ENCODE data around the gene FER.
"Not testable (repeated sequence)": the region's sequence is repeated elsewhere in the genome, so short reads cannot be mapped to it uniquely, and the experiment has no call there.

FER gene

GRCh38 chr5:109049565-109049964 lies 301.9 kb downstream of the FER start:
- DNase-seq: no peak

- DNase-seq: not testable (repeated sequence)
Observed at GRCh38 chr5:109050321-109050720, 302.6 kb downstream of the FER start.

- not testable (repeated sequence) for DNase-seq
Observed at GRCh38 chr5:109052216-109052615, 304.5 kb downstream of the FER start.

GRCh38 chr5:109053995-109054417 lies 306.3 kb downstream of the FER start:
- DNase-seq: no peak

DNA sequence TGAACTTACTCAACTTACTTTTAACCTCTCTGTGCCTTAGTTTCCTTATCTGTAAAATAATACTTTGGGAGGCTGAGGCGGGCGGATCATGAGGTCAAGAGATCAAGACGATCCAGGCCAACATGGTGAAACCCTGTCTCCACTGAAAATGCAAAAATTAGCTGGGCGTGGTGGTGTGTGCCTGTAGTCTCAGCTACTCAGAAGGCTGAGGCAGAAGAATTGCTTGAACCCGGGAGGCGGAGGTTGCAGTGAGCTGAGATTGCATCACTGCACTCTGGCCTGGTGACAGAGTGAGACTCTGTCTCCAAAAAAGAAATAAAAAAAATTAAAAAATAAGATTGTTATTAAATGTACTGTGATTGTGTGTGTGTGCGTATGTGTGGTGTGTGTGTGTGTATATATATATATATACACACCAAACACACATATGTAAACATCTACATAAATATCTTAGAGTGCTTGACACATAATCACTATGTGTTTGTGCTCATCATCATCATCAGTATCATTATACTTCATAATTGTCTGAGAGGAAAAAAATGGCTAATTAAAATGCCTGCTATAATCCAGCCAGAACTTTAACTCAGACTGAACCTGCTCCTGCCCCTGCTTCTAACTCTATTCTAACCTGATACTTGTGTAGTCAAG lies 312.8 kb downstream of the FER start:
- no peak for DNase-seq

GRCh38 chr5:109062664-109063063 lies 315.0 kb downstream of the FER start:
- no peak for DNase-seq

DNA sequence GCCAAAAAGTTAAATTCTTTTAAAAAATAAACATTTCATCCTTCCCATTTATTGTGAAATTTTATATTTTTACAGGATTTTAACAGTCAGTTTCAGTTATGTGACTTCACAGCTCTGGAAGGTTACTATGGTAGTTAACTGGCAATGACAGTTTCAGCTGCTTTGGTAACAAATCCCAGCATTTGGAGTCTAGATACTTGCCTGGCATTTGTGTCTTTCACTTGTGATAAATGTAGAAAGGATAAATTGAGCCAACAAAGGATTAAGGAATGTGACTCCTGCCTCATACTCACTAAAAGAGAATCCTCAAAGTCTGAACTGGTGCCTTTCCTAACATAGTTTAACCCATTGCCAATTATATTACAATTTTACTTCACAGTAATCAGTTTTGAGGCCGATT lies 315.5 kb downstream of the FER start:
- DNase-seq: no peak

- DNase-seq: no peak
Observed at GRCh38 chr5:109076741-109077140, 329.0 kb downstream of the FER start.

GRCh38 chr5:109078448-109078847 lies 330.8 kb downstream of the FER start:
- DNase-seq: no peak

DNA sequence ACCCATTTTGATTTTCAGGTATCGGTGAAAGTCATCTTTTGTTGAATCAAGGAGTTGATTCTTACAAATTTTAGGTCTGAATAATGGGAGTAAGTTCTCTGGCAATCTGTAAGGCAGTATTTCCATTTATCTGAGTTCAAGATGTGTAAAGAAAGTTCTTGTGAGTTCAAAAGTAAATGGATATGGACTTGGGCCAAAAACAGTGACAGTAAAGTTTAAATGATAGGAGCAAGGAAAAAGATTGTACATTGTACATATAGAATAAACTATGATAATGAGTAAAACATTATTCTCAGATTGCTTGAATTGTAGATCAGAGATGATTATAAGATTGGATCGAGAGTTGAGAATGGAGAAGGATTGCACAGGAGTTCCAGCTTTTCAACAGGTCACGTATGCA lies 332.8 kb downstream of the FER start:
- DNase-seq: no peak

DNA sequence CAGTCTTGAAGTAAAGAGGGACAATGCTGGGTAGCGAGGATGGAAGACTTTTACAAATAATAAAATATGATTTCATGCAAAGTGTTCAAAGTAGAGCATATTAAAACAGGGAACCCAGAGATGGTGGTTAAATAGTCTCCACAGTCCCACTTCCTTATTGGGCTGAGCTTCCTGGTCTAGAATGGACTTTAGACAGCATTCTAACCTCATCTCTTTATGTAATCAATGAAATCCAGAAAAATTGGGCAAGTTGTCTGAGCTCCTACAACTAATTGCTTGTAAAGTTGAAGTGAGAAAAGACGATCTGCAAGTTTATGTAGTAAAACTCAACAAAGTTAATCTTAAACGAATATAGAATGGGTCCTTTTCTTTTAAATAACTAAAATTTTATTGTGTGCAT lies 333.2 kb downstream of the FER start:
- no peak for DNase-seq

GRCh38 chr5:109083937-109084336 lies 336.2 kb downstream of the FER start:
- DNase-seq: no peak

GRCh38 chr5:109089191-109089590 lies 341.5 kb downstream of the FER start:
- no peak for DNase-seq

DNA sequence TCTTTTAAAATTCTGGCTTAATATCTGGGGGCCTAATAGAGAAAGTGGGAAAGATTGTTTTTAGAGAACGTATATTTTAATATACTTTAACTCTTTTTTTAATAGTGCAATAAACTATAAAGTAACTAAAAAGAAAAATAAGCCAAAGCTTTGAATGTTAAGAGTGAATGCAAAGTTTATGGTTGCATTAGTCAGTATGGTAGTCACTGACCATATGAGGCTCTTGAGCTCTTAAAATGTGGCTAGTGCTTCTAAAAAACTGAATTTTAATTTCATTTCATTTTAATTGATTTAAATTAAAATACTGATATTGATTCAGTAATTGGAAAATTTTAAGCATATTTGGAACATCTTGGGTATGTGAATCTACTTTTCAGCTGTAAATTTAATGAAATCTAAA lies 351.4 kb downstream of the FER start:
- DNase-seq: no peak

DNA sequence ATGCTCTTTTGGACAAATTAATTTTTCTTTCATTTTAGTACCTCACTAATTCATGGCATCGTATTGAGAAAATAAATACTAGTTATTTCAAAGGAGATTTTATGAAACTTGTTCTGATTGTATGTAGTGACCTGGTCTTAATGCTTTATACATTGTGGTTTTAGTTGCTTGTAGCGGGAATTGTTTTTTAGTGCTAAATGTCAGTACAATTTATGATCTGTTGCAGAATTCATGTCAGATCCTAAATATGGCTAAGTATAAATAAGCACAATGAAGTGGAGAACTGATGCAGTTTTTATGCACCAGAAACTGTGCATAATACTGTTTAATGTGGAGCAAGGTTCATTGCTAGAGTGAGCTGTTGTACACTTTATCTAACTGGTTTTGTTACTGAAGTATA lies 353.3 kb downstream of the FER start:
- DNase-seq: no peak

GRCh38 chr5:109102096-109102690 lies 354.5 kb downstream of the FER start:
- no peak for DNase-seq

DNA sequence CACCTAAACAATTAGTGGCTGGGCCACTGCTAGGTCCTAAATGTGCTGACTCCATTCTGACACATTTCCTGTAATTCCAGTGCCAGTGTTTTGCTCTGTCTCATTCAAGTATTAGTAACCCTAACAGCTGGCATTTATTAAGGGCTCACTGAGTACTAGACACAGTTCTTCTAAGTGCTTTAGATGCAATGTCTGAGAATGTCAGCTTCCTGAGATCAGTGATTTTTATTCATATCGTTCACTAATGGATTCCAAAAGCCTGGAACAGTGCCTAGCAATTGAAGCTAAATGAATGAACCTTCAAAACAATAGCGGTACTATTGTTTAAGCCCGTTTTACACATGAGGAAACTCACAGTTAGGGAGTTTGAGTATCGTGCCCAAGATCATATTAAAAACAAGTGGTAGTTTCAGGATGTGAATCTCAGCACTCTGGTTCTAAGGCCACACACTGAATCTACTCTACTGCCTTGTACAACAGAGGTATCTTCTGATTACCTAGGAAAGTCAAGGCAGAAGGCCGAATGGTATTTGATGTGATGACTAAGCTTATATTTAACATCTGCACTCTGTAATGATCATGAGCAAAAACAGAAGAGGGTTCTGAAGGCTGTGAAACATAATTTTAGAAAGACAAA lies 358.1 kb downstream of the FER start:
- DNase-seq: no peak

DNA sequence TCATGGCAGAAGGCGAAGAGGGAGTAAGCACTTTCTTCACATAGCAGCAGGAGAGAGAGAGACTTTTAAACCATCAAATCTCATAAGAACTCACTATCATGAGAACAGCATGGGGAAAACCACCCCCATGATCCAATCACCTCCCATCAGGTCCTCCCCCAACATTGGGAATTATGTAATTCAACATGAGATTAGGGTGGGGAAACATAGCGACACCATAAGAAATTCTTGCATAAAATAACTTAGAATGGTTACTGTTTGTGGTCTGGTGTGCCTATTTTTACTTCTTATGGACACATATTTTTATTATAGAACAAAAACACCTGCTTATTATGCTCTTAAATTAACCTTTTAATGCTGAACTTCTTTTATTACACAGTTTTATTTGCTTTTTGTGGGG lies 364.0 kb downstream of the FER start:
- DNase-seq: no peak

DNA sequence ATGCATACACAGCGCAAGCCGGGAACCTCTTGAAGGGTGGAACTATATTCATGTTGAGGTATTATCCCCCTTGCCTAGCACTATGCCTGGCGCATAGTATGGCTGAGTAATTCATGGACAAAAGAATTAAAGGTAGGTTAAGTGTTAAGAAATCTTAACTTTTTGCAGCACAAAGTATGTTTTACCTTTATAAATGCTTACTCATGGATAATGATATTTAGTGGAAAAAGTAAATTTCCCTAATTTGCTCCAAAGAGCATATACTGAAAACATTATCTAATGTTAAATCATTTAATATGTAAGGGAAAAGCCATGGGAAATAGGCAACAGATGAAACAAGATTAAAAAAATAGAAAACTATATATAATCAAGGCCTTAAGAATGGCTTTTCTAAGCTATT lies 365.9 kb downstream of the FER start:
- DNase-seq: no peak

GRCh38 chr5:109121225-109121624 lies 373.5 kb downstream of the FER start:
- no peak for DNase-seq

GRCh38 chr5:109125755-109126429 lies 378.2 kb downstream of the FER start:
- no peak for DNase-seq

GRCh38 chr5:109126481-109126880 lies 378.8 kb downstream of the FER start:
- no peak for DNase-seq

- no peak for DNase-seq
Observed at GRCh38 chr5:109136906-109137305, 389.2 kb downstream of the FER start.

Data from GDM1 (cell line).